HG02852 (cell line): ENCODE data around the gene IL3RA.
A peak's percentile ranks its signal among the peaks of the same experiment; 100 is the strongest.
"Not testable (repeated sequence)": the region's sequence is repeated elsewhere in the genome, so short reads cannot be mapped to it uniquely, and the experiment has no call there.

Experiments
- ATAC-seq: cut with Tn5 transposase; IDR thresholded peaks from one replicate; pipeline ENCODE4 v1.9.1; 2021; ENCODE audit warnings: mild to moderate bottlenecking, moderate library complexity; ENCODE audit not compliant: unreplicated experiment

IL3RA gene

GRCh38 chrX:1327651-1328304, 8.8 kb upstream of the IL3RA start:
- peak; percentile 63 for ATAC-seq

DNA sequence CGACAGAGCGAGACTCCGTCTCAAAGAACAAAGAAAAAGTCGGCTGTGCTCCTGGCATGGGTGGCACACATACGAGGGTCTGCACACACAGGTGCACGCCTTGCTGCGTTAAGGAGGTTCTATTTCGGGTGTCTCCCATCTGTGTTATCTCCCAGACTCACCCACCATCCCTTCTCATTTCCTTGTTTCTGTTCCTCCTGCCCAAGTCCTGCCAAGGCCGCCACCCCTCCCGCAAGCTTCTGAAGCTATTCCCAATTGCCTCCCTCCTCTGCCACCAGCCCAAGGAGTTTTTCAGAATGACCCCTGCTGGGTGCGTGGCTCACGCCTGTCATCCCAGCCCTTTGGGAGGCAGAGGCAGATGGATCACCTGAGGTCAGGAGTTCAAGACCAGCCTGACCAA, 6.0 kb upstream of the IL3RA start:
- no peak for ATAC-seq

- not testable (repeated sequence) for ATAC-seq
Observed at GRCh38 chrX:1332433-1332832, 4.2 kb upstream of the IL3RA start.

DNA sequence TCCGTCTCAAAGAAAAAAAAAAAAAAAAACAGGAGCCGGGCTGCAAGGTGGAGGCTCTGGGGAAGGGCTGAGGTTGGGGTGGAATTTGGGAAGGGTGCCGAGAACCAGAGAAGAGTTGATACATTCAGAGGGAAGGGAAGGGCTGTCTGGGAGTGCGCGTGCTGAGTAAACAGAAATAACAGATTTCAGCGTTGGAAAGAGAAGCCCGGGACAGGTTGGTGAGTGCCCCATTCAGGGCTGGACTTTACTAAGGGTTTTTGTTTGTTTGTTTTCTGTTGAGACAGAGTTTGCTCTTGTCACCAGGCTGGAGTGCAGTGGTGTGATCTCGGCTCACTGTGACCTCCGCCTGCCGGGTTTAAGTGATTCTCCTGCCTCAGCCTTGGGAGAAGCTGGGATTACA, 1.7 kb upstream of the IL3RA start:
- no peak for ATAC-seq

DNA sequence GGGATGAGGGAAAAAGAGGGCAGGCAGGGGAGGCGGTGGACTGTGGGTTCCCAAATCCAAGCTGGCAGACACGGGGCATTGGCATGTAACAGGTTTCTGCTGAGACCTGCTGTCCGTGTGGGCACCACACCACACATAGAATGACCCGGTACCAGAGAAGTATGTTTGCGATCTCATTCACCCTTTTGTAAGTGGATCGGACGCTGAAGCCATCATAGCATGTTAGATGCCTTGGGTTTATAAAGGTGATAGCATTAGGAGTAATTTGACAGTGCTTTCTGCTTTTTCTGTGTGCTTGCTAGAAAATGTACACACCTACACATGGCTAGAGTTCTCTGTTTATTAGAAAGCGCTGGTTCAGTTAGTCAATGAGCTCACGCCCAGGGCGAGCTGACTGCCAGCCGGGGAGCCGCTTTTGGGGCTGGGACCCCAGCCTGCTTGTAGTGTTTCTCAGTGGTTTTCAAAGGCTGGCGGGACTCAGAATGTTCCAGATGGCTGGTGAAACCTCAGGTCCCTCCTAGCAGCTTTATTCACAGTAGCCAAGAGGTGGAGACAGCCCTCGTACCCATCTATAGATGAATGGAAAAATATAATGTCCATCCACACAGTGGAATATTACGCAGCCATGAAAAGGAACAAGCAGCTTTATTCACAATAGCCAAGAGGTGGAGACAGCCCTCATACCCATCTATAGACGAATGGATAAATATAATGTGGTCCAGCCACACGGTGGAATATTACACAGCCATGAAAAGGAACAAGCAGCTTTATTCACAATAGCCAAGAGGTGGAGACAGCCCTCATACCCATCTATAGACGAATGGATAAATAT, 579 bp downstream of the IL3RA start:
- peak; percentile 26 for ATAC-seq

DNA sequence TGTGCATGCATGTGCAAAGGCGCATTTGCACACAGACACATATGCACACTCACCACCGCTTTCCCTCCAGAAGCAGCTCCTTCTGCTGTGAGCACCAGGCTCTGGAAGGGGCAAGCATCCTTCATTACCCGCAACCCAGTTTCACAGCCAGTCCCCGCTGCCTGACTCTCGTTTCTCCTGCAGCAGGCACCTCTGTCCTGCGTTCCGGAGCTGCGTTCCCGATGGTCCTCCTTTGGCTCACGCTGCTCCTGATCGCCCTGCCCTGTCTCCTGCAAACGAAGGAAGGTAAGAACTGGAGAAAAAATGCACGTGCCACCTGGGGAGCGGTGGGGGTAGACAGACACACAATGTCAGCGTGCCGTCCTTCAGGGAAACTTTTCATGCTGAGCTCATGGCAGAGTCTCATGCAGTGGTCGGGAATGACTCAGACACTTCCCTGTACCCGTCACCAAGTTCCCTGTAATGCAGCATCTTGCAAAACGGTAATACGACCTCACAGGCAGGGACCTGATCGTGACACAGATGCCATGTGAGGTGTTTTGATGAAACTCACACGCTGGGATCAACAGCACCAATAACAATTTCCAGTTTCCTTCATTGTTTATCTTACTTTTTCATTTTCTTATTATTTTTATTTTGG, 5.1 kb downstream of the IL3RA start:
- no peak for ATAC-seq

DNA sequence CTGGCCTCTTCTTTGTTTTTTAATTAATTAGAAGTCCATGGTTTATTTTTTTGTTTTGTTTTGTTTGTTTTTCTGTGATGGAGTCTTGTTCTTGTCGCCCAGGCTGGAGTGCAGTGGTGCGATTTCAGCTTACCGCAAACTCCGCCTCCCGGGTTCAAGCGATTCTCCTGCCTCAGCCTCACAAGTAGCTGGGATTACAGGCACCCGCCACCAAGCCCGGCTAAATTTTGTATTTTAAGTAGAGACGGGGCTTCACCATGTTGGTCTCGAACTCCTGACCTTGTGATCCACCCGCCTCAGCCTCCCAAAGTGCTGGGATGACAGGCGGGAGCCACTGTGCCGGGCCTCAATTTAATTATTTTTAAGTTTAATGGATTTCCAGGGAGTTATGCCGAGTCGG, 13.0 kb downstream of the IL3RA start:
- not testable (repeated sequence) for ATAC-seq

DNA sequence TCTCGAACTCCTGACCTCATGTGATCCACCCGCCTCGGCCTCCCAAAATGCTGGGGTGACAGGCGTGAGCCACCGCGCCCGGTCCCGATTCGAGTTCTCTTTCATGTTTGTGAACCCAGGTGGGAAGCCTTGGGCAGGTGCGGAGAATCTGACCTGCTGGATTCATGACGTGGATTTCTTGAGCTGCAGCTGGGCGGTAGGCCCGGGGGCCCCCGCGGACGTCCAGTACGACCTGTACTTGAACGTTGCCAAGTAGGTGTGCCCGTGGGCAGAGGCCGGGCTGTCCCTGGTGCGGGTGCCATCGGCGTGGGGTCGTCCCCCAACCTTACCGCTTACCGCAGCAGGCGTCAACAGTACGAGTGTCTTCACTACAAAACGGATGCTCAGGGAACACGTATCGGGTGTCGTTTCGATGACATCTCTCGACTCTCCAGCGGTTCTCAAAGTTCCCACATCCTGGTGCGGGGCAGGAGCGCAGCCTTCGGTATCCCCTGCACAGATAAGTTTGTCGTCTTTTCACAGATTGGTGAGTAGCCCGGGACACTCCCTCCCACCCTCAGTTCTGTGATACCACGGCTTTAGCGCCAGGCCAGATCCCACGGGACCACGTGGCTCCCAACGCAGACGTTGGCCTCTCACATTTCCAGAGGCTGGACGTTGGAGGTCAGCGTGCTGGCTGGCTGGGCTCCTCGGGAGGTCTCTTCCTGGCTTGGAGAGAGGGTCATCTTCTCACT, 15.6 kb downstream of the IL3RA start:
- ATAC-seq, result no peak

GRCh38 chrX:1354036-1355019, 17.7 kb downstream of the IL3RA start:
- ATAC-seq, result no peak

GRCh38 chrX:1355131-1356046, 18.8 kb downstream of the IL3RA start:
- ATAC-seq, result no peak

DNA sequence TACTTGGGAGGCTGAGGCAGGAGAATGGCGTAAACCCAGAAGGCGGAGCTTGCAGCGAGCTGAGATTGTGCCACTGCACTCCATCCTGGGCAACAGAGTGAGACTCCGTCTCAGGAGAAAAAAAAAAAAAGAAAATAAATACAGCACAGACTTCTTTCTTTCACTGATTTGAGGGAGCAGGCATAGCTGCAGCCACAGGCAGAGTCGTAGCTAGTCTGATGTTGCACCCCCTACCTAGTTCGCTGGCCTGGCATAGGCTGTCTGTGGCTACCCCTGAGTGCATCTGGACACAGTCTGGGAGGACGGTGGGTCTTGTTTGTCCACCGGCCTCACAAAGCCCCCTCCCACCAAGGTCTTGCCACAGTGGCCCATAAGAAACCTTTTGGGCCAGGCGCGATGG, 21.4 kb downstream of the IL3RA start:
- no peak for ATAC-seq

- no peak for ATAC-seq
Observed at GRCh38 chrX:1358793-1359476, 22.4 kb downstream of the IL3RA start.

DNA sequence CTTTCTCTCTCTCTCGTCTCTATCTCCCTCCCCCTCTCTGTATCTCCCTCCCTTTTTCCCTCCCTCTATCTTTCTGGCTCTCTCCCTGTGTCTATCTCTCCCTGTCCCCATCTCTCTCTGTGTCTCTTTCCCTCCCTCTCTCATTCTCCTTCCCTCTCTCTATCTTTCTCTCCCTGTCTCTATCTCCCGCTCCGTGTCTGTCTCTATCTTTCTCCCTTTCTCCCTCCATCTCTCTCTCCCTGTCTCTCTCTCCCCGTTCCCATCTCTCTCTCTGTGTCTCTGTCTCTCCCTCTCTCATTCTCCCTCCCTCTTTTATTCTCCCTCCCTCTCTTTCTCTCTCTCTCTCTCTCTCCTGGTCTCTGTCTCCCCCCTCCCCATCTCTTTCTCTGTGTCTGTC, 22.9 kb downstream of the IL3RA start:
- no peak for ATAC-seq

GRCh38 chrX:1360171-1360570, 23.6 kb downstream of the IL3RA start:
- no peak for ATAC-seq

DNA sequence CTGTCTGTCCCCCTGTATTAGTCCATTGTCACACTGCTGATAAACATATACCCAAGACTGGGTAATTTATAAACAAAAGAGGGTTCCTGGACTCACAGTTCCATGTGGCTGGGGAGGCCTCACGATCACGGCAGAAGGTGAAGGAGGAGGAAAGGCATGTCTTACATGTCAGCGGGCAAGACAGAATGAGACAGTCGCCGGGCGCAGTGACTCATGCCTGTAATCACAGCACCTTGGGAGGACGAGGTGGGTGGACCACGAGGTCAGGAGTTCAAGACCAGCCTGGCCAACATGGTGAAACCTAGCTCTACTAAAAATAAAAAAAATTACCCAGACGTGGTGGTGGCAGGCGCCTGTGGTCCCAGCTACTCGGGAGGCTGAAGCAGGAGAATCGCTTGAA, 24.7 kb downstream of the IL3RA start:
- ATAC-seq, result no peak

DNA sequence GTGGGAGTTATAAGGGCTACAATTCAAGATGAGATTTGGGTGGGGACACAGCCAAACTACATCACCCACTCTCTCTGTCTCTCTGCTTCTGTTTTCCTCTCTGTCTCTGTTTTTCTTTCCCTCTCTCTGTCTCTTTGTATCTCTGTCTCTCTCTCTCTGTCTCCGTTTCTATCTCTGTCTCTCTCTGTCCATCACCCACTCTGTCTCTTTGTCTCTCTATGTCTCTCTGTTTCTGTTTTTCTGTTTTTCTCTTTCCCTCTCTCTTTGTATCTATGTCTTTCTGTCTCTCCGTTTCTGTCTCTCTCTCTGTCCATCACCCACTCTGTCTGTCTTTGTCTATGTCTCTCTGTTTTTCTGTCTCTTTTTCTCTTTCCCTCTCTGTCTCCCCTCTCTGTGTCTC, 25.3 kb downstream of the IL3RA start:
- ATAC-seq, result no peak

DNA sequence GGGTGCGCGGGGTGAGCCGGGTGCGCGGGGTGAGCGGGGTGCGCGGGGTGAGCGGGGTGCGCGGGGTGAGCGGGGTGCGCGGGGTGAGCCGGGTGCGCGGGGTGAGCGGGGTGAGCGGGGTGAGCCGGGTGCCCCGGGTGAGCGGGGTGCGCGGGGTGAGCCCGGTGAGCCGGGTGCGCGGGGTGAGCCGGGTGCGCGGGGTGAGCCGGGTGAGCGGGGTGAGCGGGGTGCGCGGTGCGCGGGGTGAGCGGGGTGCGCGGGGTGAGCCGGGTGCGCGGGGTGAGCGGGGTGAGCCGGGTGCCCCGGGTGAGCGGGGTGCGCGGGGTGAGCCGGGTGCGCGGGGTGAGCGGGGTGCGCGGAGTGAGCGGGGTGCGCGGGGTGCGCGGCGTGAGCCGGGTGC, 29.8 kb downstream of the IL3RA start:
- not testable (repeated sequence) for ATAC-seq

GRCh38 chrX:1368385-1368698, 31.8 kb downstream of the IL3RA start:
- ATAC-seq, result no peak

DNA sequence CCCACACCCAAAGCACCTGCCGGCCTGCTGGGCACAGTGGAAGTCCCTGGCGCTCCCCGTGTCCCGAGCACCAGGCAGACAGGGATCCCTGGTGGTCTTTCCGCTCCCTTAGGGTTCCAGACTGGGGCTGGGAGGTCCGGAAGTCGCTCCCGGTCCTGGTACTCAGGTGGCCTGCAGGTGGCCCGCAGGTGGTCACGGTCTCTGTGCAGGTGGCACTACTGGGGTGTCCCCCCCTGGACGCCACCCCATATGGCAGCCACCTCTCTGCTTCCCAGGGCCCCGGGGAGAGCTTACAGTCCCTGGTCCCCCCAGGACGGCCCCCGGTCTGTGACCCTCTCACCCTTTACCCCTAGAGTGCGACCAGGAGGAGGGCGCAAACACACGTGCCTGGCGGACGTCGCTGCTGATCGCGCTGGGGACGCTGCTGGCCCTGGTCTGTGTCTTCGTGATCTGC, 41.7 kb downstream of the IL3RA start:
- ATAC-seq, result no peak
